HG02623 (cell line): Measurements from ENCODE around the gene NLE1.

ENCODE experiments used
- ATAC-seq: cut with Tn5 transposase; IDR thresholded peaks from one replicate; pipeline ENCODE4 v1.9.1; 2021; ENCODE audit warnings: moderate library complexity; ENCODE audit not compliant: unreplicated experiment

Gene NLE1

GRCh38 chr17:35087731-35088355 lies 54.3 kb downstream of the NLE1 start:
- ATAC-seq: no peak

GRCh38 chr17:35086931-35087573 lies 55.1 kb downstream of the NLE1 start:
- no peak for ATAC-seq

GRCh38 chr17:35086164-35086563 lies 55.9 kb downstream of the NLE1 start:
- ATAC-seq: no peak

GRCh38 chr17:35084987-35085386 lies 57.1 kb downstream of the NLE1 start:
- no peak for ATAC-seq

GRCh38 chr17:35083071-35083470 lies 59.0 kb downstream of the NLE1 start:
- ATAC-seq: no peak

- no peak for ATAC-seq
These were observed 59.9 kb downstream of the NLE1 start for GRCh38 chr17:35082073-35082657.

GRCh38 chr17:35081638-35082037 lies 60.5 kb downstream of the NLE1 start:
- no peak for ATAC-seq

GRCh38 chr17:35080536-35080935 lies 61.6 kb downstream of the NLE1 start:
- no peak for ATAC-seq

GRCh38 chr17:35079547-35080423 lies 62.3 kb downstream of the NLE1 start:
- no peak for ATAC-seq
